Fibroblast of lung (primary cell): Measurements from ENCODE around the gene SPO11. TPM values are rescaled to one million over a fixed set of nuclear protein-coding genes. Genes with fewer than 3 reads are reported as not detected.

ENCODE experiments used
- DNase-seq, 2 donors: peaks; one replicate each; pipeline versions ENCODE4 v3.0.0 to v3.0.0-alpha.2; 2010; ENCODE audit warnings: low read depth in 2 of 2
- H2AFZ ChIP-seq: 2 replicates; pipeline ENCODE4 v1.5.1; 2012; ENCODE audit warnings: low read length, control low read depth, inconsistent platforms
- H3K27ac ChIP-seq: 2 replicates; pipeline ENCODE4 v1.5.1; 2011; ENCODE audit warnings: low read length, control low read depth; ENCODE audit not compliant: insufficient read depth
- H3K27me3 ChIP-seq: 2 replicates; pipeline ENCODE4 v1.5.1; 2011; ENCODE audit warnings: mild to moderate bottlenecking, low read length; ENCODE audit not compliant: control insufficient read depth, insufficient read depth
- H3K36me3 ChIP-seq: 2 replicates; pipeline ENCODE4 v1.5.1; 2011; ENCODE audit warnings: low read length; ENCODE audit not compliant: control insufficient read depth, insufficient read depth
- H3K4me1 ChIP-seq: 2 replicates; pipeline ENCODE4 v1.5.1; 2011; ENCODE audit warnings: low read length; ENCODE audit not compliant: control insufficient read depth, insufficient read depth; ENCODE audit errors: extremely low read depth
- H3K4me2 ChIP-seq: 2 replicates; pipeline ENCODE4 v1.5.1; 2011; ENCODE audit warnings: low read length, control low read depth; ENCODE audit not compliant: insufficient read depth; ENCODE audit errors: extremely low read depth
- H3K4me3 ChIP-seq, 4 experiments: fragments of 200-600 bp in 1 of 4; sonication (generic) in 1 of 4; replicated peaks in 1 of 4; 2 replicates each; pipeline ENCODE4 v1.5.1; 2011 to 2016; ENCODE audit warnings: low read length in 4 of 4, low read depth in 3 of 4, mild to moderate bottlenecking in 3 of 4, control low read depth in 2 of 4, inconsistent platforms in 1 of 4, mixed read lengths in 1 of 4; ENCODE audit not compliant: insufficient read depth in 1 of 4; ENCODE audit errors: control extremely low read depth in 1 of 4
- H3K79me2 ChIP-seq: 2 replicates; pipeline ENCODE4 v1.5.1; 2012; ENCODE audit warnings: mild to moderate bottlenecking, low read length, inconsistent platforms; ENCODE audit not compliant: control insufficient read depth, insufficient read depth
- H3K9ac ChIP-seq: 2 replicates; pipeline ENCODE4 v1.5.1; 2011; ENCODE audit warnings: mild to moderate bottlenecking, low read length, control low read depth; ENCODE audit not compliant: insufficient read depth
- H3K9me3 ChIP-seq: 2 replicates; pipeline ENCODE4 v1.5.1; 2012; ENCODE audit warnings: low read depth, low read length; ENCODE audit not compliant: control insufficient read depth, insufficient read depth
- H4K20me1 ChIP-seq: 2 replicates; pipeline ENCODE4 v1.5.1; 2011; ENCODE audit warnings: low read length; ENCODE audit not compliant: control insufficient read depth, insufficient read depth; ENCODE audit errors: extremely low read depth
- EZH2 ChIP-seq: IDR thresholded peaks from 2 replicates; pipeline ENCODE4 v1.5.1; 2012; ENCODE audit warnings: low read length, control low read depth, mild to moderate bottlenecking; ENCODE audit errors: missing control alignments
- polyA plus RNA-seq, 2 donors: library from polyadenylated mRNA; depleted of rRNA in 1 of 2; stranded (reverse) in 1 of 2; unstranded in 1 of 2; fragments of >200 nt; gene quantifications; 2 replicates each; pipeline ENCODE4 v1.2.1, GENCODE V29; 2011 to 2012; ENCODE audit warnings: missing spikeins in 1 of 2
- total RNA-seq: library from RNA; depleted of rRNA; stranded (reverse); fragments of >200 nt; gene quantifications from 2 replicates; pipeline ENCODE4 v1.2.1, GENCODE V29; 2014
- TF ChIP-seq, protein P1 (sequence below), 2 donors: IDR thresholded peaks in 1 of 2; conservative IDR thresholded peaks in 1 of 2; 1 replicate in 1 of 2; 2 replicates in 1 of 2; pipeline ENCODE4 v1.5.1; 2011 to 2012; ENCODE audit warnings: low read length in 2 of 2, control low read depth in 1 of 2, inconsistent platforms in 1 of 2, low read depth in 1 of 2, mild to moderate bottlenecking in 1 of 2

The SPO11 gene
- total and polyA plus RNA-seq, 2 donors (not counting 1 experiment from before 2014, with no cell fraction given) = not detected

DNA sequence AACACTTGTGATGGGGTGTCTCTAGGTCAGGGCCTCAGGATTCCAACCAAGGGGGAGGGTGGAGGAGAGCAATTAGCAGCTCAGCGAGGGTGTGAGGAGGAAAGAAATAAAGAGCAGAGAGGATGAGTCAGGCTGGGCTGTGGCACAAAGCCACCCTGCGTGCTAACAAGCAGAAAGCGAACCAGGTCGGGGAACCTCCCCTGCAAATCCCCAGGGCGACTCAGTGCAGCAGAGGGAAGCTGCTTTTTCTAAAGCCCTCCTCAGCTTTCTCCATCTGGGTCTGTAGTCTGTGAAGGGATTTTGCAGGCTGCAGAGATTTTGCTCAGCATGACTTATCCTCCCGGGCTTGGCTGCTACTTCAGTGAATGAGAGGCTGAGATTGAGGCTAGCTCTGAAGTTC lies 6.6 kb upstream of the SPO11 start:
- TF ChIP-seq EZH2 = no peak
- TF ChIP-seq, protein P1, sequence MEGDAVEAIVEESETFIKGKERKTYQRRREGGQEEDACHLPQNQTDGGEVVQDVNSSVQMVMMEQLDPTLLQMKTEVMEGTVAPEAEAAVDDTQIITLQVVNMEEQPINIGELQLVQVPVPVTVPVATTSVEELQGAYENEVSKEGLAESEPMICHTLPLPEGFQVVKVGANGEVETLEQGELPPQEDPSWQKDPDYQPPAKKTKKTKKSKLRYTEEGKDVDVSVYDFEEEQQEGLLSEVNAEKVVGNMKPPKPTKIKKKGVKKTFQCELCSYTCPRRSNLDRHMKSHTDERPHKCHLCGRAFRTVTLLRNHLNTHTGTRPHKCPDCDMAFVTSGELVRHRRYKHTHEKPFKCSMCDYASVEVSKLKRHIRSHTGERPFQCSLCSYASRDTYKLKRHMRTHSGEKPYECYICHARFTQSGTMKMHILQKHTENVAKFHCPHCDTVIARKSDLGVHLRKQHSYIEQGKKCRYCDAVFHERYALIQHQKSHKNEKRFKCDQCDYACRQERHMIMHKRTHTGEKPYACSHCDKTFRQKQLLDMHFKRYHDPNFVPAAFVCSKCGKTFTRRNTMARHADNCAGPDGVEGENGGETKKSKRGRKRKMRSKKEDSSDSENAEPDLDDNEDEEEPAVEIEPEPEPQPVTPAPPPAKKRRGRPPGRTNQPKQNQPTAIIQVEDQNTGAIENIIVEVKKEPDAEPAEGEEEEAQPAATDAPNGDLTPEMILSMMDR (conservative IDR thresholded peaks at IDR 0.05 in 1 of 2, IDR thresholded peaks at IDR 0.05 in 1 of 2; ENCODE audit: low read depth in 1 of 2, low read length in 2 of 2) = no peak
- H3K9me3 ChIP-seq = no peaks in the 10 kb centered on the region
- H3K36me3 ChIP-seq = no peaks in the 10 kb centered on the region
- no peaks in the 10 kb centered on the region for H4K20me1 ChIP-seq
- H3K27ac ChIP-seq = no peak overlapping the region
- no peaks in the 10 kb centered on the region for H3K27me3 ChIP-seq
- H3K9ac ChIP-seq = no peak overlapping the region
- no peaks in the 10 kb centered on the region for H3K79me2 ChIP-seq
- H3K4me1 ChIP-seq = no peaks in the 10 kb centered on the region
- peak in 1 of 2 donors; percentile 38 for DNase-seq
- no peak overlapping the region for H3K4me2 ChIP-seq
- no peak overlapping the region for H3K4me3 ChIP-seq
- no peak overlapping the region for H2AFZ ChIP-seq

DNA sequence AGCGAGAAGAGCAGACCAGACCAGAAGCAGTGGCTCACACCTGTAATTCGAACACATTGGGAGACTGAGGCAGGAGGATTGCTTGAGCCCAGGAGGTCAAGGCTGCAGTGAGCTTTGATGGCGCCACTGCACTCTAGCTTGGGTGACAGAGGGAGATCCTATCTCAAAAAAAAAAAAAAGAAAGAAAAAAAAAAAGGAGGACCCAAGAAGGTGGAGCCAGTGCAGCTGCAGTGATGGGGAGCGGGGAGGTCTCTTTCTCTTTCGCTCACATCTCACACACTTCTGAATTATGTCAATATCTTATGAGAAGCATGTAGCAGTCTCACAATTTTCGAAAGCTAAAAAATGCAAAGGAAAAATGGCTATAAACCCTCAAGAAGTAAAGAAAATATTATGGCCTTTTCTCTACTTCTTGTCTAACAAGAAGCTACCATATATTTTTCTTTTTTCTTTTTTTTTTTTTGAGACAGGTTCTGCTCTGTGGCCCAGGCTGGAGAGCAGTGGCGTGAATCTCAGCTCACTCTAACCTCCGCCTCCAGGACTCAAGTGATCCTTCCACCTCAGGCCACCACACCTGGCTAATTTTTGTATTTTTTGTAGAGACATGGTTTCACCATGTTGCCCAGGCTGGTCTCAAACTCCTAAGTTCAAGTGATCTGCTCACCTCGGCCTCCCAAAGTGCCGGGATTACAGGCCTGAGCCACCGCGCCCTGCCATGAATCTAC lies 3.8 kb upstream of the SPO11 start:
- no peak for DNase-seq
- H3K4me1 ChIP-seq = no peaks in the 10 kb centered on the region
- no peak overlapping the region for H2AFZ ChIP-seq
- H3K27ac ChIP-seq = no peak overlapping the region
- H3K9me3 ChIP-seq = no peaks in the 10 kb centered on the region
- H3K9ac ChIP-seq = no peak overlapping the region
- no peak for TF ChIP-seq EZH2
- TF ChIP-seq, protein P1 (conservative IDR thresholded peaks at IDR 0.05 in 1 of 2, IDR thresholded peaks at IDR 0.05 in 1 of 2; ENCODE audit: low read depth in 1 of 2, low read length in 2 of 2) = no peak
- peaks cover 1% of the 10 kb centered on the region for H4K20me1 ChIP-seq
- no peak overlapping the region for H3K4me2 ChIP-seq
- no peaks in the 10 kb centered on the region for H3K36me3 ChIP-seq
- no peaks in the 10 kb centered on the region for H3K79me2 ChIP-seq
- no peaks in the 10 kb centered on the region for H3K27me3 ChIP-seq
- H3K4me3 ChIP-seq = no peak overlapping the region

DNA sequence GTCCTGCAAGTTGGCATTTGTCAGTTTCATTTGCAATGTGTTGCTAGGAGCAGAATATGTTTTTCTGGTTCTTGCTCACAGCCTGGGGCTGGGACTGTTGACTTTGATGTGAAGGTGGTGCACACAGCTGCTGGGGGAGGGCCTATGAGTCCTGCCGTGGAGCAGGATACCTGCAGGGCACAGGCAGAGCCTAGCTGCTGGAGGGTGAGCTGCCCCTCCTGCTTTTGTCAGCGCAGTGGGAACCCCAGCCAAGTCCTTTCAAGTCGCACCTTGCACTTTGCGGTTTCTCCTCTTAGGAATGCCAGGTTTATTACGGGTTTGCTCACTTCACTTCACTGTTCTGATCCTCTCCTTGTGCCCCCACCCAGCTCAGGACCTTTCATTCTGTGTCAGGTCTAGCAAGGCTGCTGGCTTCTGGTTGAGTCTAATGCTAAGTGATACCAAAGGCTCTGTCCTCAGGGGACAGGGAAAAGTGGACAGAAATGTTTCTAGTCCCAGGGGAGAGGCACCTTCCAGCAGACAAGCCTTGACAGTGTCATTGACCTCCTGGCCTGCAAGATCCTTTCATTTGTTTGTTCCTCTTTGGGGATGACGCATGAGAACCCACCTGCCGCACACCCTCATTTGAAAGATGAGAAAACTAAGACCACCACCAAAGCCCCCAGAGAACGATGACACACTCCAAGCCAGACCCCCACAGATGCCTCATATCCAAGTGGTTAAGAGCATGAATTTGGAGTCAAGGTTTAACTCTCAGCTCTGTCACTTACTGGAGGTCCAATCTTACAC lies 2.7 kb upstream of the SPO11 start:
- no peak for DNase-seq
- H4K20me1 ChIP-seq = peaks cover 1% of the 10 kb centered on the region
- no peaks in the 10 kb centered on the region for H3K79me2 ChIP-seq
- H2AFZ ChIP-seq = no peak overlapping the region
- H3K9me3 ChIP-seq = no peaks in the 10 kb centered on the region
- no peak overlapping the region for H3K27ac ChIP-seq
- no peaks in the 10 kb centered on the region for H3K36me3 ChIP-seq
- H3K27me3 ChIP-seq = peaks cover 2% of the 10 kb centered on the region
- TF ChIP-seq, protein P1 (conservative IDR thresholded peaks at IDR 0.05 in 1 of 2, IDR thresholded peaks at IDR 0.05 in 1 of 2; ENCODE audit: low read depth in 1 of 2, low read length in 2 of 2) = no peak
- no peak for TF ChIP-seq EZH2
- H3K9ac ChIP-seq = no peak overlapping the region
- no peaks in the 10 kb centered on the region for H3K4me1 ChIP-seq
- no peak overlapping the region for H3K4me3 ChIP-seq
- no peak overlapping the region for H3K4me2 ChIP-seq
